ENCODE measurements around the gene MIPOL1. TPM values are rescaled to one million over a fixed set of nuclear protein-coding genes. Genes with fewer than 3 reads are reported as not detected.
"Not testable (repeated sequence)": the region's sequence is repeated elsewhere in the genome, so short reads cannot be mapped to it uniquely, and the experiment has no call there.

MIPOL1 gene
- total RNA-seq, 1 experiment from 2014 or later = 13.1 TPM

- Histone ChIP-seq H3K4me1 (replicated peaks; ENCODE audit: insufficient read depth) (no peaks in the 10 kb centered on the region), H3K4me3 (no peak overlapping the region), H3K79me2 (ENCODE audit: low read depth) (no peaks in the 10 kb centered on the region), H3K36me3 (ENCODE audit: low read depth) (no peaks in the 10 kb centered on the region), H3K27ac (no peak overlapping the region), H4K20me1 (ENCODE audit: insufficient read depth) (no peaks in the 10 kb centered on the region), H3K27me3 (ENCODE audit: insufficient read depth, low read depth) (no peaks in the 10 kb centered on the region), H3K9me3 (ENCODE audit: insufficient read depth, low read depth) (no peaks in the 10 kb centered on the region), H3F3A (ENCODE audit: insufficient read depth, low read depth) (0 out of 2 replicates have a peak, but pooled peaks cover 3% of the 10 kb centered on the region), H3K4me2 (no peak overlapping the region), H3K9me2 (ENCODE audit: insufficient read depth) (no peaks in the 10 kb centered on the region), H2AFZ (no peak overlapping the region)
- TF ChIP-seq, protein P1, sequence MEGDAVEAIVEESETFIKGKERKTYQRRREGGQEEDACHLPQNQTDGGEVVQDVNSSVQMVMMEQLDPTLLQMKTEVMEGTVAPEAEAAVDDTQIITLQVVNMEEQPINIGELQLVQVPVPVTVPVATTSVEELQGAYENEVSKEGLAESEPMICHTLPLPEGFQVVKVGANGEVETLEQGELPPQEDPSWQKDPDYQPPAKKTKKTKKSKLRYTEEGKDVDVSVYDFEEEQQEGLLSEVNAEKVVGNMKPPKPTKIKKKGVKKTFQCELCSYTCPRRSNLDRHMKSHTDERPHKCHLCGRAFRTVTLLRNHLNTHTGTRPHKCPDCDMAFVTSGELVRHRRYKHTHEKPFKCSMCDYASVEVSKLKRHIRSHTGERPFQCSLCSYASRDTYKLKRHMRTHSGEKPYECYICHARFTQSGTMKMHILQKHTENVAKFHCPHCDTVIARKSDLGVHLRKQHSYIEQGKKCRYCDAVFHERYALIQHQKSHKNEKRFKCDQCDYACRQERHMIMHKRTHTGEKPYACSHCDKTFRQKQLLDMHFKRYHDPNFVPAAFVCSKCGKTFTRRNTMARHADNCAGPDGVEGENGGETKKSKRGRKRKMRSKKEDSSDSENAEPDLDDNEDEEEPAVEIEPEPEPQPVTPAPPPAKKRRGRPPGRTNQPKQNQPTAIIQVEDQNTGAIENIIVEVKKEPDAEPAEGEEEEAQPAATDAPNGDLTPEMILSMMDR (conservative IDR thresholded peaks at IDR 0.05) = no peak
- TF ChIP-seq EZH2 (IDR thresholded peaks at IDR 0.05; ENCODE audit: low read depth) = no peak
- intact Hi-C loops (cut with micrococcal nuclease; ENCODE audit: unreplicated experiment) = no loop called here
- ChIA-PET CTCF (no interaction called here), POLR2A (ENCODE audit: unreplicated experiment) (no interaction called here)
- BruUV-seq (replicated peaks) = no TSS peak
- no peak for DNase-seq
Measured at GRCh38 chr14:37221073-37221472, 23.3 kb downstream of the MIPOL1 start.

GRCh38 chr14:37223947-37224474 lies 26.3 kb downstream of the MIPOL1 start:
- Histone ChIP-seq H3K36me3 (ENCODE audit: low read depth) (no peaks in the 10 kb centered on the region), H3K9me2 (ENCODE audit: insufficient read depth) (no peaks in the 10 kb centered on the region), H3K4me1 (replicated peaks; ENCODE audit: insufficient read depth) (no peaks in the 10 kb centered on the region), H3K79me2 (ENCODE audit: low read depth) (no peaks in the 10 kb centered on the region), H3K27me3 (ENCODE audit: insufficient read depth, low read depth) (no peaks in the 10 kb centered on the region), H3K4me2 (no peak overlapping the region), H3K4me3 (no peak overlapping the region), H4K20me1 (ENCODE audit: insufficient read depth) (no peaks in the 10 kb centered on the region), H3F3A (ENCODE audit: insufficient read depth, low read depth) (0 out of 2 replicates have a peak, but pooled peaks cover 3% of the 10 kb centered on the region), H3K9me3 (ENCODE audit: insufficient read depth, low read depth) (no peaks in the 10 kb centered on the region), H3K27ac (no peak overlapping the region), H2AFZ (no peak overlapping the region)
- CTCF ChIA-PET = no interaction called here
- POLR2A ChIA-PET (ENCODE audit: unreplicated experiment) = no interaction called here
- intact Hi-C loops (cut with micrococcal nuclease; ENCODE audit: unreplicated experiment) = no loop called here
- no peak for DNase-seq
- no TSS peak for BruUV-seq (replicated peaks)
- no peak for TF ChIP-seq EZH2 (IDR thresholded peaks at IDR 0.05; ENCODE audit: low read depth)

DNA sequence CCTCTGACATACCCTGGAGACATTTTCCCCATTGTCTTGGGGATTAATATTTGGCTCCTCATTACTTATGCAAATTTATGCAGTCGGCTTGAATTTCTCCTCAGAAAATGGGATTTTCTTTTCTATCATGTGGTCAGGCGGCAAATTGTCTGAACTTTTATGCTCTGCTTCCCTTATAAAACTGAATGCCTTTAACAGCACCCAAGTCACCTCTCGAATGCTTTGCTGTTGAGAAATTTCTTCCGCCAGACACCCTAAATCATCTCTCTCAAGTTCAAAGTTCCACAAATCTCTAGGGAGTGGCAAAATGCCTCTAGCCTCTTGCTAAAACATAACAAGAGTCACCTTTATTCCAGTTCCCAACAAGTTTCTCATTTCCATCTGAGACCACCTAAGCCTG lies 27.9 kb downstream of the MIPOL1 start:
- H2AFZ ChIP-seq; H3K9me3 ChIP-seq (ENCODE audit: insufficient read depth, low read depth); BruUV-seq (replicated peaks); DNase-seq; POLR2A ChIA-PET (ENCODE audit: unreplicated experiment); H3K36me3 ChIP-seq (ENCODE audit: low read depth); H3K9me2 ChIP-seq (ENCODE audit: insufficient read depth); H3K27ac ChIP-seq; H3K4me2 ChIP-seq; H4K20me1 ChIP-seq (ENCODE audit: insufficient read depth); H3K4me1 ChIP-seq (replicated peaks; ENCODE audit: insufficient read depth); H3K4me3 ChIP-seq; H3K27me3 ChIP-seq (ENCODE audit: insufficient read depth, low read depth); intact Hi-C loops (cut with micrococcal nuclease; ENCODE audit: unreplicated experiment); H3F3A ChIP-seq (ENCODE audit: insufficient read depth, low read depth); H3K79me2 ChIP-seq (ENCODE audit: low read depth); CTCF ChIA-PET: not testable (repeated sequence)

DNA sequence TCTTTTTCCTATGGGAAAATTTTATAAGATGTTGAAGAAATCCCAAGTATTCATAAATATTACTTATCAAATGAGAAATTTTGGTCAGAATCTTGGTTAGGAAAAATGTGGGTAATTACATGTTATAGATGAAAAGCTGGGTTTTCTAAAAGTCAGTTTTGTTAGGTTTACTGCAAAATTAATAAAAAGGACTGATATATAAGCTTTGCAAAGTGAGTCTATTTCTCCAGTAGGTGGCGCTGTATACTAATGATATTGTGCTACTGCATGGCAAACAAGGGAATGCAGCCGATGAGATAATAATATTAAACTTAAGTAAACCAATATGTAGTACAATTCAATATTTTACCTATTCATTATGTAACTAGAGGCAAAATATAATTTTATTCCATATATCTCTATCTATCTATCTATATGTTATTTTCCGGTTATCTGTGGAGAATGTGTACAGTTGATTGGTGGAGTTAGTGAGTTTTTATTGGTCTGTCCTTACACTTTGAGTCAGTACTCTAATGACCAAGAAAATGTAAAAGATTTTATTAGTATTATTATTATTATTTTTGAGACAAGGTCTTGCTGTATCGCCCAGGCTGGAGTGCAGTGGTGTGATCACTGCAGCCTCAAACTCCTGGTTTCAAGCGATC lies 32.9 kb downstream of the MIPOL1 start:
- H3K36me3 ChIP-seq (ENCODE audit: low read depth) = no peaks in the 10 kb centered on the region
- H4K20me1 ChIP-seq (ENCODE audit: insufficient read depth) = no peaks in the 10 kb centered on the region
- no peak overlapping the region for H3K27ac ChIP-seq
- H3K79me2 ChIP-seq (ENCODE audit: low read depth) = no peaks in the 10 kb centered on the region
- TF ChIP-seq EZH2 (IDR thresholded peaks at IDR 0.05; ENCODE audit: low read depth) = no peak
- TF ChIP-seq, protein P1 (conservative IDR thresholded peaks at IDR 0.05) = peak; percentile 80
- peak in 1 of 2 experiments; percentile 57 for DNase-seq
- H3K9me3 ChIP-seq (ENCODE audit: insufficient read depth, low read depth) = no peaks in the 10 kb centered on the region
- no peak overlapping the region for H2AFZ ChIP-seq
- no peaks in the 10 kb centered on the region for H3K4me1 ChIP-seq (replicated peaks; ENCODE audit: insufficient read depth)
- ChIA-PET CTCF (interaction anchor here (0.6 kb wide), 1 partner anchor 1503 kb away, joined by 3 read pairs; no protein-coding TSS in a partner anchor), POLR2A (ENCODE audit: unreplicated experiment) (interaction anchor here (0.6 to 0.8 kb wide), 3 partner anchors 548 to 764 kb away, joined by 4 to 9 read pairs (median 8); no protein-coding TSS in a partner anchor)
- H3K27me3 ChIP-seq (ENCODE audit: insufficient read depth, low read depth) = no peaks in the 10 kb centered on the region
- H3K9me2 ChIP-seq (ENCODE audit: insufficient read depth) = no peaks in the 10 kb centered on the region
- no TSS peak for BruUV-seq (replicated peaks)
- no peak overlapping the region for H3K4me2 ChIP-seq
- H3K4me3 ChIP-seq = no peak overlapping the region
- H3F3A ChIP-seq (ENCODE audit: insufficient read depth, low read depth) = no peaks in the 10 kb centered on the region
- intact Hi-C loops (cut with micrococcal nuclease; ENCODE audit: unreplicated experiment) = loop anchor here (10.0 kb wide), 1 partner anchor 1784 kb away; no protein-coding TSS in a partner anchor
